Rectal smooth muscle tissue (tissue), 1 donor: ENCODE data around the gene GOLGA8R.
"Not testable (repeated sequence)": the region's sequence is repeated elsewhere in the genome, so short reads cannot be mapped to it uniquely, and the experiment has no call there.

Source experiments
- H3K27ac ChIP-seq: one replicate; pipeline ENCODE4 v1.7.0; 2013; ENCODE audit warnings: low read depth, low read length, inconsistent platforms
- H3K27me3 ChIP-seq: one replicate; pipeline ENCODE4 v1.7.0; 2013; ENCODE audit warnings: low read length; ENCODE audit not compliant: control insufficient read depth, insufficient read depth
- H3K36me3 ChIP-seq: one replicate; pipeline ENCODE4 v1.7.0; 2013; ENCODE audit warnings: low read length; ENCODE audit not compliant: control insufficient read depth, insufficient read depth
- H3K4me1 ChIP-seq: one replicate; pipeline ENCODE4 v1.7.0; 2013; ENCODE audit warnings: low read length; ENCODE audit not compliant: control insufficient read depth, insufficient read depth
- H3K4me3 ChIP-seq: one replicate; pipeline ENCODE4 v1.7.0; 2013; ENCODE audit warnings: low read length
- H3K9ac ChIP-seq: one replicate; pipeline ENCODE4 v1.7.0; 2013; ENCODE audit warnings: low read length

GOLGA8R gene

DNA sequence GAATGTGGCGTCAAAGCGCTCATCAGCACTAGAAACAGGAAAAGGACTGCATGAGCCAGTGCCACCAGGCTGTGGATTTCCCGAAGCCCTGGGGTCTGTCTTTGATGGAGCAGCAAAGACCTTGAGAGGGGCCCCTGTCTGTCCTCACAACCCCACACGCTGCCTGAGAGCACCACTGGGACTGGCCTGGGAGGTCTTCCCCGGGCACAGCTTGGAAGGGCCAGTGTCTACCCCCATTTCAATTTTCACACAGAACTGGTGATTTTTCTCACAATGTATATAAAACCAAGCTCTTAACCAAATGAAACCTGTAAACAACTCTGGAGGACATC is 37.0 kb downstream of the GOLGA8R start:
- not testable (repeated sequence) for H3K4me1 ChIP-seq, H3K4me3 ChIP-seq, H3K36me3 ChIP-seq, H3K27me3 ChIP-seq, H3K27ac ChIP-seq, H3K9ac ChIP-seq

DNA sequence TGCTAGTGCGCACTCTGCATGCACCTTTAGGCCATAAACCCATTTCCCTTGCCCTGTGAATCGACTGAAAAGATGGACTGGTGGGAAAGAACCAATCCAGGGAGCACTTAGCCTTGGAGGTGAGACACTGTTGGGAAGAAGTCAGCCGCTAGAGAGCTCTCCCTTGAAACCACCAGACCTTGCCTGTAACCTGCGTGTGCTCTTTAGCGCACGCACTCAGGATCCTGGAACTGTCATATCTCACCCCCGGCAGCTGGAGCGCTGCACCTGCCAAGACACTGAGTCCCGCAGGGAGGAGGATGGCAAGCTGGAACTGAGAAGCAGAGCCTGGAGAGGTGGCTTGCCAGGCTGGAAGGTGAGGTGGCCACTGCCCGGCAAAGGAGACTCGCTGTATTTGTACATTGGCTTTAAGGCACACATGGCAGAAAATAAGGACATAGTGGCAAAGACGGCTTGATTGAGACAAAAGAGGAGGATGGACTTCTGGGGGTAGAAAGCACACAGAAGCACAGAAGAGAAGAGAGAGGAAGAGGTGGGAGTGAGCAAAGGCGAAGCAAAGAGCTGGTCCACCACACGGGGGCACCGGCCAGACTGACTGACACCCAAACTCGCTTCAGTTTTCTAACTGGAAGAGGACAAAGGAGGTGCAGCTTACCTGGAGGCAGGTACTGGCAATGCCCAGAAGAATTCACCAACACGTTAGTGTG is 37.5 kb downstream of the GOLGA8R start:
- not testable (repeated sequence) for H3K27ac ChIP-seq, H3K27me3 ChIP-seq, H3K36me3 ChIP-seq, H3K9ac ChIP-seq, H3K4me1 ChIP-seq, H3K4me3 ChIP-seq

DNA sequence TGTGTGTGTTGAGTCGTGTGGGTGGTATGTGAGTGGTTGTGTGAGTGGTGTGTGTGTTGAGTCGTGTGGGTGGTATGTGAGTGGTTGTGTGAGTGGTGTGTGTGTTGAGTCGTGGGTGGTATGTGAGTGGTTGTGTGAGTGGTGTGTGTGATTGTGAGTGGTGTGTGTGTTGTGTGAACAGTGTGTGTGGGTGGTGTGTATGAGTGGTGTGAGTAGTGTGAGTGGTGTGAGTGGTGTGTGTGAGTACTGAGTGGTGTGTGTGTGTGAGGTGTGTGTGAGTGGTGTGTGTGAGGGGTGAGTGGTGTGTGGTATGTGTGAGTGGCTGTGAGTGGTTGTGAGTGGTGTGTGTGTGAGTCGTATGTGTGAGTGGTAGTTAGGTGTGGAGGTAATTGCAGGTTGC is 38.2 kb downstream of the GOLGA8R start:
- not testable (repeated sequence) for H3K27me3 ChIP-seq, H3K36me3 ChIP-seq, H3K4me1 ChIP-seq, H3K27ac ChIP-seq, H3K4me3 ChIP-seq, H3K9ac ChIP-seq

DNA sequence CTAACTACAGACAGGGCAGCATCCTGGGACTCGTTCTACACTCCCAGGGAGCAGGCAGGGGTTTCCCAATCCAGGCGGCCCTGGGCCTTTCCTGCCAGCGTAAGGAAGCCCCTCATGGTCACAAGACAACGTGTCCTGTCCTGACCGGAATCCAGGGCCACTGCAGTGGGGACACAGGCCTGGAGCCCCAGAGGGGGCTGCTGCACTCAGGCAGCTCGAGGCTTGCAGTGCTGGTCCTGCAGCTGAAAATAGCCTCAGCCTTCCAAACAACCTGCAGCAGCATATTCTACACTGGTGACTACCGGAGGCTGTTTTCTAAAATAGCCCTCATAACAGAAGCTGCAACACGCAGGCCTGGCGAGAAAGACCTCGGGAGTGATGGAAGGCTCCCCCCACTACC is 39.2 kb downstream of the GOLGA8R start:
- not testable (repeated sequence) for H3K4me3 ChIP-seq, H3K36me3 ChIP-seq, H3K27ac ChIP-seq, H3K4me1 ChIP-seq, H3K27me3 ChIP-seq, H3K9ac ChIP-seq

DNA sequence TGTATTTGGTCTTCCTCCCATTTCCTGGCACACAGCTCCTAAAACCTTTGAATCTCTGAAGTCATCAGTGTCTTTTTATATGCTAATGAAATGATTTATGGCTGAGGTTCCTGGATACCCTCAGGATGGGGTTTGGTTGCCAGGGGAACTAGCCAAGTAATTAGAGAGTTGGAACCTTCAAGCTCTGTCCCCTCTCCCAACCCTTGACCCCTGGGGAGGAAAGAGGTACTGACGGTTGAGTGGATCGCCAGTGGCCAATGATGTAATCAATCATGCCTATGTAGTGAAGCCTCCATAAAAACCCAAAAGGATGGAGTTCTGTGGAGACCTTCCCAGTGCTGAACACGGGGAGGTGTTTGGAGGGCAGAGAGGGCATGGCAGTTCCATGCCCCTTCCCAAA is 45.8 kb downstream of the GOLGA8R start:
- H3K9ac ChIP-seq, H3K27ac ChIP-seq, H3K27me3 ChIP-seq, H3K4me3 ChIP-seq, H3K4me1 ChIP-seq, H3K36me3 ChIP-seq: not testable (repeated sequence)

DNA sequence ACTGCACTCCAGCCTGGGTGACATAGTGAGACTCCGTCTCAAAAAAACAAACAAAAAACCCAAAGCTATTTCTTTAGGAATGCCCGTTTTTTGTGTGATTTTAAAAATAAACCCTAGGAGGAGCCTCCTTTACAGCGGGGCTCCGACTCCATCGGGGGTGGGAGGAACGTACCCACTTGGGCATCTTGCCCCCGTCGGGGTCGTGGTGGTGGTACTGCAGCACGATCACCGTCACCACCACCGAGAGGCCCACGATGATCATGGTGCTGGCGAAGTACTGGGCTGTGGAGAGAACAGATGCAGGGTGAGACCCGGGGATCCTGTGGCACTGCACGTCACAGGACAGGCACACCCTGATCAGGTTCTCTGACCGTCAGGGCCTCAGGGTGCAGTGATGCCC is 46.8 kb downstream of the GOLGA8R start:
- not testable (repeated sequence) for H3K4me3 ChIP-seq, H3K27ac ChIP-seq, H3K4me1 ChIP-seq, H3K9ac ChIP-seq, H3K27me3 ChIP-seq, H3K36me3 ChIP-seq

DNA sequence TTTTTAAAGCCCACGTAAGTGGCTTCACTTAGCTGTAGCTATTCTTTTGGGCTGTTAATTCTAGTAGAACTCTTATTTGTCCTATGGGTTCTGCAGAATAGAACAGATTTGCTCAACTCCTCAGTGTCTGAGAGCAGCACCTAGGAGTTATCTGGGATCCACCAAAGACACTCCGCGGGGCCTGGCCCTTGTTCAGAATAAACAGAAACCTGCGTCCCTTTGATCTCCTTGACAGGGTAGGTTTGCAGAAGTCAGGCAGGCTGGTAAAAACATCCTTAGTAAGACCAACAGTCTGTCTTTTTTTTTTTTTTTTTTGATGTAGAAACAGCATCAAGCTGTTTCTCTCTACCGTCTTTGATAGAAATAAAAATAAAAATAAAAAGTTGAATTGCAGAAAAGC is 52.7 kb downstream of the GOLGA8R start:
- H3K4me3 ChIP-seq, H3K27ac ChIP-seq, H3K36me3 ChIP-seq, H3K27me3 ChIP-seq, H3K4me1 ChIP-seq, H3K9ac ChIP-seq: not testable (repeated sequence)

DNA sequence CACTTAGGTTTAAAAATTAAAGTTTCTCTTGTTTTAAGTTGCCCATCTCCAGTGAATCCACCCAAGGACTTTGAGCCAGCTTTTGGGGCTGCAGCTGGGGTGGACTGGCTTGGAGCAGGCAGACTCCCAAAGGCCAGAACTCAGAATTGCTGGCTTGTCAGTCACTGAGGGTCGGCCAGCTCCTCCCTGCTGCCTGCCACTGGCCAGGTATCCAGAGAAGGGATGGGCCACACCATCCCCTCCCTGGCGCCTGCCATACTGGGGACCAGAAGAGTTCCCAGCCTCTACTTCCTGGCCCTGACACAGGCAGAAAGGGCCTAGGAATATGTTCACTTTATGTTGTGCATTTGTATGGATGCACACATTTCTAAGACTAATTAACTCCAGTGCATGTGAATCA is 53.1 kb downstream of the GOLGA8R start:
- not testable (repeated sequence) for H3K9ac ChIP-seq, H3K27ac ChIP-seq, H3K27me3 ChIP-seq, H3K4me3 ChIP-seq, H3K4me1 ChIP-seq, H3K36me3 ChIP-seq

DNA sequence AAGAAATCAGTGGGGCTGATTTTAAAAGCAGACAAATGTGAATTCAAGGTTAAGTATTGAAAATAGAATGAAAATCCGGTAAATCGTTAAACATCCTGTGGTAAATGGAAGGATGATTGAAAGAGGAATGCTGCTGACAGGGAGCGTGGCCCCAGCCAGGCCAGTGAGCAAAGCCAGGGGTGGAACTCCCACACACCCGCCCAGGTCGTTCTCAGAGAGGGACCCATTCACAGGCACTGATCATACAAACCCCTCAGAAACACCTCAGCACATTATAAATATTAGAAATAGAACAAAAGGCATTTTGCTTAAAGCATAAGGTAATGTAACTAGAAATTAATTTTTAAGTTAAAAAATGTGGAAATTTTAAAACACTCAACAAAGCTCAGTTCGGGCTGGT is 59.0 kb downstream of the GOLGA8R start:
- not testable (repeated sequence) for H3K4me3 ChIP-seq, H3K27me3 ChIP-seq, H3K4me1 ChIP-seq, H3K27ac ChIP-seq, H3K9ac ChIP-seq, H3K36me3 ChIP-seq
